Endothelial cell of coronary artery (primary cell): ENCODE data around the gene KRT12. TPM values are rescaled to one million over a fixed set of nuclear protein-coding genes. Genes with fewer than 3 reads are reported as not detected.

Source experiments
- total RNA-seq: library from RNA; depleted of rRNA; stranded (reverse); fragments of >200 nt; gene quantifications from 2 replicates; pipeline ENCODE4 v1.2.3, GENCODE V29; 2014

Gene KRT12
- not detected in 2 replicates for total RNA-seq

GRCh38 chr17:40866838-40867237 is at the start of gene KRT12:
Gene KRT12, minus strand, starts transcription at chr17:40867223. Its CDS starts 37 bp downstream, at chr17:40867186.

GRCh38 chr17:40884708-40885512 is 17.9 kb upstream of the KRT12 start, which contains the start of gene KRT20:
Gene KRT20, minus strand, starts transcription at chr17:40885242. Its CDS starts 57 bp downstream, at chr17:40885185.

GRCh38 chr17:40822132-40822812 is 44.8 kb downstream of the KRT12 start, which contains the start of gene KRT10:
Gene KRT10, minus strand, starts transcription at chr17:40822614. Its CDS starts 29 bp downstream, at chr17:40822585.

Other genes starting within 250 kb of the KRT12 start
- 79.2 and 98.3 TPM in 2 replicates for gene SMARCE1, start 219.4 kb downstream of the KRT12 start, total RNA-seq
- not detected in 2 replicates for gene KRT222, start 202.0 kb downstream of the KRT12 start, total RNA-seq
- gene KRT24, start 163.5 kb downstream of the KRT12 start, total RNA-seq, result not detected in 2 replicates
- not detected in 2 replicates for gene KRT25, start 111.9 kb downstream of the KRT12 start, total RNA-seq
- not detected in 2 replicates for gene KRT26, start 95.0 kb downstream of the KRT12 start, total RNA-seq
- not detected in 2 replicates for gene KRT27, start 84.7 kb downstream of the KRT12 start, total RNA-seq
- not detected in 2 replicates for gene KRT28, start 67.3 kb downstream of the KRT12 start, total RNA-seq
- 2.7 and 4.0 TPM in 2 replicates for gene KRT10, start 44.6 kb downstream of the KRT12 start, total RNA-seq
- not detected in 2 replicates for gene KRT20, start 18.0 kb upstream of the KRT12 start, total RNA-seq
- gene KRT23, start 70.4 kb upstream of the KRT12 start, total RNA-seq, result not detected in 2 replicates
- gene KRT39, start 99.7 kb upstream of the KRT12 start, total RNA-seq, result not detected in 2 replicates
- not detected in 2 replicates for gene KRT40, start 117.1 kb upstream of the KRT12 start, total RNA-seq
- gene KRTAP3-3, start 126.9 kb upstream of the KRT12 start, total RNA-seq, result not detected in 2 replicates
- gene KRTAP3-2, start 132.7 kb upstream of the KRT12 start, total RNA-seq, result not detected in 2 replicates
- gene KRTAP3-1, start 141.9 kb upstream of the KRT12 start, total RNA-seq, result not detected in 2 replicates
- gene KRTAP1-5, start 160.0 kb upstream of the KRT12 start, total RNA-seq, result not detected in 2 replicates
- not detected in 2 replicates for gene KRTAP1-4, start 163.0 kb upstream of the KRT12 start, total RNA-seq
- not detected in 2 replicates for gene KRTAP1-3, start 167.7 kb upstream of the KRT12 start, total RNA-seq
- not detected in 2 replicates for gene KRTAP1-1, start 174.2 kb upstream of the KRT12 start, total RNA-seq
- not detected in 2 replicates for gene KRTAP2-1, start 180.1 kb upstream of the KRT12 start, total RNA-seq
- not detected in 2 replicates for gene KRTAP2-2, start 188.0 kb upstream of the KRT12 start, total RNA-seq
- gene KRTAP2-3, start 192.9 kb upstream of the KRT12 start, total RNA-seq, result not detected in 2 replicates
- gene KRTAP2-4, start 198.7 kb upstream of the KRT12 start, total RNA-seq, result not detected in 2 replicates
- not detected in 2 replicates for gene KRTAP4-7, start 216.9 kb upstream of the KRT12 start, total RNA-seq
- not detected in 2 replicates for gene KRTAP4-8, start 230.9 kb upstream of the KRT12 start, total RNA-seq
- not detected in 2 replicates for gene KRTAP4-16, start 235.0 kb upstream of the KRT12 start, total RNA-seq
- gene KRTAP4-9, start 238.2 kb upstream of the KRT12 start, total RNA-seq, result not detected in 2 replicates